DMS114 treated with DMSO at 0.1 percent for 48 hours (cell line): ENCODE data around the gene GSTP1.
"Not testable (repeated sequence)": the region's sequence is repeated elsewhere in the genome, so short reads cannot be mapped to it uniquely, and the experiment has no call there.

Experiments
- DNase-seq: peaks from one replicate; lab custom pipeline; 2025; ENCODE audit not compliant: unreplicated experiment; lab: John Stamatoyannopoulos, UW

Gene GSTP1

DNA sequence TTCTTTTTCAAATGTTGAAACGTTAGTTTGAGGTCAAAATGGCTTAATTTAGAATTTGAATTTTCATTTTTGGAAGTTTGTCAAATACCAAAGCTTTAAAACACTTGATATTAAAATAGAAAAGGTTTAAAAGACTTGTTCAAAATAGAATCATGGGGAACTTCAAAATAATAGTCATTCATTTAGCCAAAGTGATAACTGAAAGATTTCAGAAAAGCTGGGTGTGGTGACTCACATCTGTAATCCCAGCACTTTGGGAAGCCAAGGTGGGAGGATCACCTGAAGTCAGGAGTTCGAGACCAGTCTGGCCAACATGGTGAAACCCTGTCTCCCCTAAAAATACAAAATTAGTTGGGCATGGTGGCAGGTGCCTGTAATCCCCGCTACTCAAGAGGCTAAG lies 10.9 kb downstream of the GSTP1 start:
- no peak for DNase-seq

DNA sequence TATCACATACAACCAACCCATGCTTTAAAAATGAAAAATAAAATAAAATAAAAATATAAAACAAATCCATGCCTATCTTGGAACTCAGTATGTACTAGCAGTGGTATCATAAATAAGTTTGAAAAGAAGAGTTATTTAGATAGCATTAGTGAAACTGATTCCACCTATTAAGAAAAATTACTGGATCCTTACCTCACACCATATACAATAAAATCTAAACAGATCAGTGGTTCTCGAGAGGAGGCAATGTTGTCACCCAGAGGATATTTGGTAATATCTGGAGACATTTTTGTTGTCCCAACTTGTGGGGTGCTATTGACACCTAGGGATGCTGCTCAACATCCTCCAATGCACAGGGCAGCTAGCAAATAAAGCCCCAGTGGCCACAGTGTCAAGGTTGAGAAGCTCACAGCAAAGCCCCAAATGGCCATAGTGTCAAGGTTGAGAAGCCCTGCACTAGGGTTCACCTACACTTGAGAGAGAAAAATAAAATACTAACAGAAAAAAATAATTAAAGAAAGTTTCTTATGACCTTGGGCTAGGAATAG lies 13.2 kb downstream of the GSTP1 start:
- DNase-seq: no peak

DNA sequence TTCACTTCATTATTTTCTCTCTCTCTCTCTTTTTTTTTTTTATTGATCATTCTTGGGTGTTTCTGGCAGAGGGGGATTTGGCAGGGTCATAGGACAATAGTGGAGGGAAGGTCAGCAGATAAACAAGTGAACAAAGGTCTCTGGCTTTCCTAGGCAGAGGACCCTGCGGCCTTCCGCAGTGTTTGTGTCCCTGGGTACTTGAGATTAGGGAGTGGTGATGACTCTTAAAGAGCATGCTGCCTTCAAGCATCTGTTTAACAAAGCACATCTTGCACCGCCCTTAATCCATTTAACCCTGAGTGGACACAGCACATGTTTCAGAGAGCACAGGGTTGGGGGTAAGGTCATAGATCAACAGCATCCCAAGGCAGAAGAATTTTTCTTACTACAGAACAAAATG lies 13.8 kb downstream of the GSTP1 start:
- not testable (repeated sequence) for DNase-seq

DNA sequence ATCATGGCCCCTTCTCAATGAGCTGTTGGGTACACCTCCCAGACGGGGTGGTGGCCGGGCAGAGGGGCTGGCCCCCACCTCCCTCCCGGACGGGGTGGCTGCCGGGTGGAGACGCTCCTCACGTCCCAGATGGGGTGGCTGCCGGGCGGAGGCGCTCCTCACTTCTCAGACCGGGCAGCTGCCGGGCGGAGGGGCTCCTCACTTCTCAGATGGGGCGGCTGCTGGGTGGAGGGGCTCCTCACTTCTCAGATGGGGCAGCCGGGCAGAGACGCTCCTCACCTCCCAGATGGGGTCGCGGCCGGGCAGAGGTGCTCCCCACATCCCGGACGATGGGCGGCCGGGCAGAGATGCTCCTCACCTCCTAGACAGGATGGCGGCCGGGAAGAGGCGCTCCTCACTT lies 14.4 kb downstream of the GSTP1 start:
- DNase-seq: not testable (repeated sequence)

DNA sequence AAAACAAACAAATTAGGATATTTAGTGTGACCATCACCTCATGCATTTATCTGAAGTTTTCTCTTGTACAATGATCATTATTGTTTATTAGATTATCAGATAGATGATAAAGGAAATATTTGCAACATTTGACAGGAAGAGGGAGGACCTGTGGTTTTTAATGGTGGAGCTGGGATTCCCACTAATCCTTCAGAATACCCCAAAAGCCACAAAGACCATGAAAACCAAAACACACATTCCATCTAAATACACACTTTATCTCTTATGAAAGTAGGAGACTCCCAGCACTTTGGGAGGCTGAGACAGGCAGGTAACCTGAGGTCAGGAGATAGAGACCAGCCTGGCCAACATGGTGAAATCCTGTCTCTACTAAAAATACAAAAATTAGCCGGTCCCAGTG lies 15.5 kb downstream of the GSTP1 start:
- no peak for DNase-seq

DNA sequence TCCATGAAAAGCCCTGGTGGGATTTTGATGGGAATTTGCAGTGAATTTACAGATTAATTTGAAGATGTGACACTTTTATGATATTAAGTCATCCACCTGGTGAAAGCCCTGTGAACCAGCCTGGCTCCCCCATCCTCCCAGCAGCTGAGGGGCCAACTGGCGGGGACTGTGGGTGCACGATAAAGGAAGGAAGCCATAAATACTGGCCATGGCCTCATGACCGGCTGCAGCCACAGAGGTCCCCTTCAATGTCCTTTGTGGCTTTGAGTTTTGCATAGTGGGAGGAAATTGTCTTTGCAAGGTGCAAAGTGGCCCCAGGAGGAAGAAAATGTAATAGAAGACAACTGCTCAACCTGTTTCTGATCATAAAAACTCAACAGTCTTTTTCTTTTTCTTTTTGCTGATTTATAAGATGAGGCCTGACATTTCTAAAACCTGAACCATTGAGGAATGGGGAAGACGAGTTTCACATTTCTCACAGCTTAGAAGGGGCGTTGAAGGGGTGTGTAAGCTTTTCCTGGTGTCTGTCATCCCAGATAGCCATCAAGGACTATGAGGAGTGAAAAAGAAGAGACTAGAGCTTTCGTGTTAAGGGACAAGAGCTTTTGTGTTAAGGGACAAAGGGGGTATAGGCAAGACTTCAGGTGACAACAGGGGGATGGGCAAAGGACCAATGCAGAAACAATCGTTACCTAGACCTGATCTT lies 16.9 kb downstream of the GSTP1 start:
- no peak for DNase-seq

DNA sequence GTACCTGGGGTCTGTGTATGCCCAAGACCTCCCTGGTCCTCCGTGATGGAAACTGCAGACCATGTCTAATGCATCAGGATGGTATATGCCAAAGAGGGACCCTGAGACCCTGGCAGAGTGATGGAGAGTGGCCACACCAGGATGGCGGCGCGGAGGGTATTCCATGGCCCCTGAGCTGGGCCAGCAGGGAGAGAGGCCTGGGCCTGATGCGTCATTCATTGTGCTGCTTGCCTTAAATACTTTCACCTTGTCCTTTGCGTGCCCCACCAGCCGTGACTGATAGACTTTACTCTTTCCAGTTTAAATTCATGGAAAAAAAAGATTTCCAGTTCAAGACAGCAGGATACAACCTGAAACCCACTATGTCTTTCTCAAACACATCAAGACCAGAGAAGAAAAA lies 17.5 kb downstream of the GSTP1 start:
- no peak for DNase-seq

DNA sequence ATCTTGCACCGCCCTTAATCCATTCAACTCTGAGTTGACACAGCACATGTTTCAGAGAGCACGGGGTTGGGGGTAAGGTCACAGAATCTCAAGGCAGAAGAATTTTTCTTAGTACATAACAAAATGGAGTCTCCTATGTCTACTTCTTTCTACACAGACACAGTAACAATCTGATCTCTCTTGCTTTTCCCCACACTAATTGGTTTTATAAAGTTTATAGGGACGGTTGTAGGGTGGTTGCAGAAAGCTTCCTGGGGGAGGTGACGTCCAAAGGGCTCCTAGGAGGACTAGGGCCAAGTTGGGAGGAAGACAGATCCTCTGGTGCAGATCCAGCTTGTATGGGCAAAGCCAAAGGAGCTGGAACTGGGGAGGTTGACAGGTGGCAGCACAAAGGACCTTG lies 20.5 kb downstream of the GSTP1 start:
- DNase-seq: not testable (repeated sequence)

DNA sequence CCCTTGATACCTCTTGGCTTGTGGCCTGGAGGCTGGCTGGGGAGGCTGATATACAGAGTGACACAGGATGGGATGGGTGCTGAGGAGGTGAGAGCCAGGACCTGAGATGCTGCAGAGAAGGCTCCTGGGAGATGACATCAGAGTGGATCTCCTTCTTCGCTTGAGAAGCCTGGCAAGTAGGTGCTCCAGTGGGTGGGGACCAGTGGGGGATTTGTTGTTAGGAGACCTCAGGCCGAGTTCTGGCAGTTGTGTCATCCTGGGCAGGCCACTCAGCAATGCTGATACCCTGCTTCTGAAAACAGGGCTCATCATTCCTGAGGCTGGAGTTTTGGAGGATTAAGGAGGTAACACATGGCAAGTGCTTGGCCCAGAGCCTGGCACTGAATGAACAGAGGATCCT lies 21.2 kb downstream of the GSTP1 start:
- no peak for DNase-seq

DNA sequence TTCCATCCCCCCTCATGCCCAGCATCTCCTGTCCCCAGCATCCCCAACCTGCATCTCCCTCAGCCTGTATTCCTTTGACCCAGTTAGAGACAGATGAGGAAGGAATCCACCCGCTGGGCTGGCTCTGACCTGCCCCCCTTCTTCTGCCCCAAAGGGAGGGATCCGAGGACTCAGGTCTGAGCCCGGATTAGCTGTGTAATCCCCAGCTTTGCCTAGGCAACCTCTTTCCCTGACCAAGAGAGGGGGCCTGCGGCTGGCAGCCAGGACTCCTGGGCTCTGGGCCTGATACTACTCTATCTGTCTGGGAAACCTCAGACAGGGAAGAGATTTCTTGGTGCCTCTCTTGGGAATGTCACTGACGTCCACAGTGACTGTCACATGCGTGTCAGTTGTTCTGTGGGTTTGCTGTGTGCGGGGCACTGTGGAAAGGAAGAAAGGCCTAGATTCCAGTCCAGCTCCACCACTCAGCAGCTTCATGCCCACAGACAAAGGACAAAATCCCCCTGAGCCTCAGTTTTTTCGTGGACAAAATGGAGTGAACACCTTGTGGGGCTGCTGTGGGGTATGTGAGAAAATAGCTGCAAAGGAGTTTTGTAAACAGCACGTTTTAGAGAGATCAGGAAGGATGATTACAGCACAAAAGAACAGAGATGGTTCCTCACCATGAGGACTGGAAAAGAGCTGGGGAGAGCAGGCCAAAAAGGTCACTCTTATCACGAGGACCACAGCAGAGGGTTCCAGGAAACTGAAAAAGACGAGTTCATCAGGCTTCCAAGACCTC lies 21.8 kb downstream of the GSTP1 start:
- DNase-seq: no peak

DNA sequence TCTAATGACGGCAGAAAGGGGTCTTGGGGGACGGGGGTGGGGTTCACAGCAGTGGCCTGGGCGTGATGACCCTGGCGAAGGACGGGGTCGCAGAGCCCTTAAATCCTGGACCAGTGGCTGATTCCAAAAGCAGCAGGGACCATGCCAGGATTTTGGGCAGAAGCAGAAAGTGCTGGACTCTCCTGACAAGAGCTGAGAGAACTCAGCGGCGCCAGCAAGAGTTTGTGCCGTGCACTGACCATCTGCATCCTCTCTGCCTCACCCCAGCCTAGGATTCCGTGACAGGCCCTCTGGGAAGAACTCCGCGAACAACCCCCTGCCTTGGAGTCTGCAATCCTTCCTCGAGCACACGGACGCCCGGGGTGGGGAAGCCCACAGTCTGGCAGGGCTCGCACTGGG lies 22.5 kb downstream of the GSTP1 start:
- DNase-seq: no peak

DNA sequence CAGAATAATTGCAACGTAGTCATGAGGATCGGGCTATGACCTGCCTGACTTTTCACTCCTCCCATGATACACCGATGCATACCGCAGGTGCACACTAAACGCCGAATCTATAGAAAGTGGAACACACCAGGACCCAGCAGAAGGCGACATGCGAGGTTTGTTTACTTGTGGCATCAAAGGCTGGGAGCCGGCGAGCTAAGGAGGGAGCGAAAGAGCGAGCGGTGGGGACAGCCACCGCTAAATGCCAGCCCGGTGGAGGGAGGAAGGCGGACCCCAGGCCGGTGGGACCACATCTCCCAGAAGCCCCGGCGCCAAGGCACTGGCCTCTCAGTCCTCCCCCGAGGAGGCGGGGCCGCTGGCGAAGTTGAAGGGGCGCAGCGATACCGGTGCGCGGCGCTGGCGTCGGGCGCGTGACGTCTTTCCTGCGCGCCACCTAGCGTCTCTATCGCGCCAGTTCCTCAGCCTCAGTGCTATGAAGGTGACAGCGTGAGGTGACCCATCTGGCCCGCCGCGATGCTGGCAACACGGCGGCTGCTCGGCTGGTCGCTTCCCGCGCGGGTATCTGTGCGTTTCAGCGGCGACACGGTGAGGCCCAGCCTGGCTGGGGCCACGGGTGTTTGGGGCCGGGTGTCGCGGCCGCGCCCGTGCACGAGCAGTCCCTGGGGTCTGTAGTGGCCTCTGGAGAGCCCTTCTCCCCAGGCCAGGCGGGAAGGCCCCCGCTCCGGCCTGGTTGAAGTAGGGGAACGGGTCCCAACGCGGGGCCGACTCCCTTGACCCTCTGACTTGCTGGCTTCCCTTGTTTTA lies 23.1 kb downstream of the GSTP1 start, which contains the start of gene NDUFV1:
Gene NDUFV1 (plus strand): TSS at position 445 of the 804 bp plus-strand sequence. CDS start 69 bp downstream, at position 514.
- DNase-seq: peak; percentile 100

DNA sequence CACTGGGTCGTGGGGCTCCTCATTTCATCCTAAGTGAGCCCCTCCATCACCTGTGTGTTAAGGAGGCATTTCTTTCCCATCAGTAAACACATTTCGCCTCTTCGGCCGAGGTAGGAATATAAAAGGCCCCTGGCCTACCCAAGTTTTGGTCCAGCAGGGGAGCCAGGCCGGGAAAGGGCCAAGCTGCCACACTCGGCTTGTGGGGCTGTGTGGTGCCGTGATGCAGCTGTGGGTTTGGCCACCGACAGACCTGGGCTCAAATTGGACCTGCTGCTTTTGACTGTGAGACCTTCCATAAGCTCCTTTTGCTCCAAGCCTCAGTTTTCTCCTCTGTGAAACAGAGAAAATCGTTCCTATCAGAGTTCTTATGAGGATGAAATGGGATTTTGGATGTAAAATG lies 23.9 kb downstream of the GSTP1 start:
- DNase-seq: no peak

DNA sequence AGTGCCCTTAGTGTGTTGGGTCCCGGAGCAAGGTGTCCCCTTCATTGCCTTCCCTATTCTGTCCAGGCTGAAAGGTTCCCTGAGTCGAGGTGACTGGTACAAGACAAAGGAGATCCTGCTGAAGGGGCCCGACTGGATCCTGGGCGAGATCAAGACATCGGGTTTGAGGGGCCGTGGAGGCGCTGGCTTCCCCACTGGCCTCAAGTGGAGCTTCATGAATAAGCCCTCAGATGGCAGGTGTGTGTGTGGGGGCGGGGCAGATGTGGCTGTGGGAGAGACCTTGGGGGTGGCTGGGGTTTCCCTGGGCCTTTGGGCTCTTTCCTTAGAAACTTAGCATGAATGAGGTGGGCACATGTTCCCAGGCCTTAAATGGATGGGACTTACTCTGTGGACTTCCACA lies 24.9 kb downstream of the GSTP1 start:
- no peak for DNase-seq

DNA sequence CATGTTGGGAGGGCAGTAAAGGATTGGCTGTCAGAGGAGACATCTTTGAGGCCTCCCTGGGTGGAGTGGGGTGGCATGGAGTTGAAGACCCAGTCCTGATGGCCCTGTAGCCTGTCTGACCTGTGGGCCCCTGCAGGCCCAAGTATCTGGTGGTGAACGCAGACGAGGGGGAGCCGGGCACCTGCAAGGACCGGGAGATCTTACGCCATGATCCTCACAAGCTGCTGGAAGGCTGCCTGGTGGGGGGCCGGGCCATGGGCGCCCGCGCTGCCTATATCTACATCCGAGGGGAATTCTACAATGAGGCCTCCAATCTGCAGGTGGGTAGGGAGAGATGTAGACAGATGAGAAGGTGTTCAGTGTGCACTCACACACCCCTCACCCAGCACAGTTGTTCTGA lies 25.7 kb downstream of the GSTP1 start:
- no peak for DNase-seq

DNA sequence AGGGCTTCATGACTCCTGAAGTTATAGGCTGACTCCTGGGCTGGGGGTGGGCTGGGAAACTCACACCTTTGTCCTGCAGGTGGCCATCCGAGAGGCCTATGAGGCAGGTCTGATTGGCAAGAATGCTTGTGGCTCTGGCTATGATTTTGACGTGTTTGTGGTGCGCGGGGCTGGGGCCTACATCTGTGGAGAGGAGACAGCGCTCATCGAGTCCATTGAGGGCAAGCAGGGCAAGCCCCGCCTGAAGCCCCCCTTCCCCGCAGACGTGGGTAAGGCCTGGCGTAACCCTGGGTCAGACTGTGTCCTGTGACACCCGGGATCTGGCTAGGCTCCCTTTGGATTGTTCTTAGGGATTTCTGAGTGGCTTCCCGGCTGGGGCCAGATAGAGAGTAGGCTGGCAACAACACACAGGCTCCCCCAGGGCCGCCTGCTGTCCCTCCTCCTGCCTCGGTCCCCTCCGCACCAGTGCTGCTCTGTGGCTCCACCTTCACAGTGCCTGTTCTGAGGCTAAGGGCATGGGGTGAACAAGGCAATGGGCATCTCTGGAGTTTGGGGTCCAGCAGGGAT lies 26.8 kb downstream of the GSTP1 start:
- DNase-seq: no peak

DNA sequence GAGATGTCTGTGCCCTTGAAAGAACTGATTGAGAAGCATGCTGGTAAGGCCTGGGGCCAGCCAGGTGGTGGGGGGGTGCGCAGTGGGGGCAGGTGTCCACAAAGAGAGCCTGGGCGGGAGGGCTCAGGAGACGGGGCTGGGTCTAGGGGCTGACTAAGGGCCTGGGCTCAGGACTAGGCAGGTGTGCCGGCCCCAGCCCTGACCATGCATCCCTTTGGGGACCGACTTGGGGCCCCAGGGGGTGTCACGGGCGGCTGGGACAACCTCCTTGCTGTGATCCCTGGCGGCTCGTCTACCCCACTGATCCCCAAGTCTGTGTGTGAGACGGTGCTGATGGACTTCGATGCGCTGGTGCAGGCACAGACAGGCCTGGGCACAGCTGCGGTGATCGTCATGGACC lies 27.6 kb downstream of the GSTP1 start:
- DNase-seq: no peak

DNA sequence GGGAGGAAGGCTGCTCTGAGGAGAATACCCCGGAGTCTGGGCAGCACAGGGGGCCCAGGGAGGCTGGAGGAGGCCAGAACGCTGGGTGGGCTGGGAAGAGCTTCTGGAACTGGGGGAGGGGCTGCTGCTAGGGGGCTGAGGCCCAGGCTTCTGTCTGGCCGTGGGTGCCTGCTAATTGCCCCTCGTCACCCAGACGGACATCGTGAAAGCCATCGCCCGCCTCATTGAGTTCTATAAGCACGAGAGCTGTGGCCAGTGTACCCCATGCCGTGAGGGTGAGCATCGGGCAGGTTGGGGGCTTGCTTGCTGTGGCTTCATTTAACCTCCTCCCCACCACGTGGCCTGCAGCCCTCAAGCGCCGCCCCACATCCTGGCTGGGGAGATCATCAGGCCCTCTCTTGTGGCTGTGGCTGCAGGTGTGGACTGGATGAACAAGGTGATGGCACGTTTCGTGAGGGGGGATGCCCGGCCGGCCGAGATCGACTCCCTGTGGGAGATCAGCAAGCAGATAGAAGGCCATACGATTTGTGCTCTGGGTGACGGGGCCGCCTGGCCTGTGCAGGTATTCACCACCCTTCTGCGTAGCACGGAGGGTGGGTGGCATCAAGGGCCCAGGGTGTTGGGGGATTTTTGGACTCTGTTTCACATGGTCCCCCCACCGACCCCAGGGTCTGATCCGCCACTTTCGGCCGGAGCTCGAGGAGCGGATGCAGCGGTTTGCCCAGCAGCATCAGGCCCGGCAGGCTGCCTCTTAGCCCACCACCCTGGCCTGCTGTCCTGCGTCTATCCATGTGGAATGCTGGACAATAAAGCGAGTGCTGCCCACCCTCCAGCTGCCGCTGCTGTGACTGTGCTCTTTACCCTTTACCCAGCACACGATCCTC lies 28.3 kb downstream of the GSTP1 start:
- DNase-seq: no peak

DNA sequence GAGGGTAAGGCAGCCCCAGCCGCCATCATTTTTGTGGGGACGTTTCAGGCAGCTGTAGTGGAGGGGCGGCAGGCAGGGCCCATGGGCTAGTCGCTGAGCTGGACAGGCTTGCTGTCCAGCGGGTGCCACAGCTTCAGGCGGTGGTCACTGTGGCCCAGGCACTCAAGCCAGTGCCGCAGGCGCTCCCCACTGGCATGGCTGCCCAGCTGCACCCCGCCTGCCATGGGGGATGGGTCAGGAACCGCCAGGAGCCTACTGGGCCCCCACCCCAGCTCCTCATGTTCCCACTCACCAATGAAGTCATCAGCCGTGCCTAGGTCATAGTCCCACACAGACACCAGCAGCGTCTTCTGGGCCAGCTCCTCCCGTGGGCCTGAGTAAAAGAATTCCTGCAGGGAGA lies 29.1 kb downstream of the GSTP1 start:
- no peak for DNase-seq

DNA sequence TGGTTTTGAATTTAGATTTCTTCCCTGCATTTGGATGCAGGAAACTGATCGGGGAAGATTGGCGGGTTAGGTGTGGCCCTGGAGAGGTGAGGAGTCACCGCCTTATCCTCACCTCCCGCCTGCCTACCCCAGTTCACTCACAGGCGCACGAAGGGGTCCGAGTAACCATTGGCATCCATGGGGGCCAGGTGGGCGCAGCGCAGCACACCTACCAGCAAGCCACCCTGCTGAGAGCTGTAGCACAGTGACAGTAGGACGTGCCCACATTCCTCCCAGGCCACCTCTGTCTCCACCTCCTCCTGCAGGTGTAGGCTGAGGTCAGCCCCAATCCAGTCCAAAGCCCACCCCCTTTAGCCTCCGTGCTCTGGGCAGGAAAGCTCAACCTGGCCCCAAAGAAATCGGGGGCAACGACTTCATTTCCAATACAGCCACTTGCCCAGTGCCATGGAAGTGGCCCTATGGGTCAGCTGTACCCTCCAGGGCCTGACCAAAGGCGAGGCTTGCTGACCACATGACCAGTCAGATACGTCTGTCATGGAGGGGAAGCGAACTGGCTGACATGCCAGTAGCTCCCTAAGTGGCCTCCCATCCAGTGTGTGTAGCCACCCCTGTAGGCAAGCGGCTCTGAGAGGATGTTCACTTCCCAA lies 29.8 kb downstream of the GSTP1 start:
- no peak for DNase-seq
